ENCODE measurements around the gene S1PR5. TPM values are rescaled to one million over a fixed set of nuclear protein-coding genes. Genes with fewer than 3 reads are reported as not detected.
A peak's percentile ranks its signal among the peaks of the same experiment; 100 is the strongest.

S1PR5 gene
- total and polyA plus RNA-seq, 2 of the 8 experiments (the other 6 are each of a cell fraction or from before 2014, with no cell fraction given), result 2.4 to 8.6 TPM

DNA sequence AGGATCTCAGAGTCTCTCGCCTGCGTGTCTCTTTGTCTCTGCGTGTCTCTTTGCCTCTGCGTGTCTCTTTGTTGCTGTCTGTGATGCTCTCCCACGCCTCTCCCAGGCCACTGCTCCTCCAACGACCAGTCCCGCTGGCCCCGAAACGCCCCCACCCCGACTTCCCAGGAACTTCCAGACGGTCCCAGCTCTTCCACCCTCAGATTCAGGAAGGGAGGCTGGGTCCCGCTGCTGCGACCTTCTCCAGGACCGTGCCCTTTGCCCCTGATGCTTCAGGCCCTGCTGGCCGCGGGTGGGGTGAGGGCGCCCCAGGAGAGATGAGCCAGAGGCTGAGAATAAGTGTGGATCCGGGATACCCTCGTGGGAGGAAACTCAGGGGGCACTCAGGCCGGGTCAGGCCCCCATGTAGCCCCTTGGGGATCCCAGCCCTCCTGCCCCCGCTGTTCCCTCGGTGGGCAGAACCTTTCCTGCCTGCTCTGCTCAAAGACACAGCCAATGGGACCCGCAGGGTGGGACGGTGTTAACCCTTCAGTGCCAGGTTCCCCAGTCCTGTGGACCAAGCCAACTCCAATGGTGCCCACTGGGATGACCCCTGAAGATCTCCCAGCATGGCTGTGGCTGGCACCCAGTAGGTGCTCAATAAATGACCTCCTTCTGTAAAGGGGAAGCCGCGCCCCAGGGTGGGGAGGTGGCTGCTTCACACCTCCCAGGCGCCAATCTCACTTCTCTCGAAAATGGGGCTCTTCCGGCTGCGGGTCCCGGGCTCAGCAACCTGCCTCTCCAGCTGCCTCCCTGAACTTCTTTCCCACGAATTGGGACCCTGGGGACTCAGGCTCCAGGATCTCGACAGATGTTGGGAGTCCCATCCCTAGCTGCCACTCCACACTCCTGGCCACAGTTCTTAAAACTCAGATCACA, 1.5 kb upstream of the S1PR5 start:
- H3K9me3 ChIP-seq (ENCODE audit: insufficient read depth in 2 of 2, low read depth in 1 of 2, low read length in 1 of 2), result no peaks in the 10 kb centered on the region
- peak overlapping the region; percentile 90 for H3K18ac ChIP-seq (ENCODE audit: extremely low read depth, low read length)
- H3K9ac ChIP-seq (replicated peaks in 1 of 4; ENCODE audit: extremely low read depth in 1 of 4, low read depth in 3 of 4, low read length in 3 of 4), result no peak overlapping the region
- H2BK15ac ChIP-seq (ENCODE audit: low read length), result 0 out of 2 replicates have a peak overlapping the region, but pooled peaks have one; percentile 46
- H2BK12ac ChIP-seq (ENCODE audit: low read depth, low read length), result peak overlapping the region; percentile 90; the same call in 1 of the 2 replicates
- H3K27ac ChIP-seq (ENCODE audit: low read depth, low read length), result no peak overlapping the region
- H4K20me1 ChIP-seq (replicated peaks in 1 of 2; ENCODE audit: control insufficient read depth in 1 of 2, insufficient read depth in 2 of 2, low read length in 2 of 2), result peaks cover 2 to 6% of the 10 kb centered on the region in 2 experiments
- no peak overlapping the region for H4K5ac ChIP-seq (ENCODE audit: insufficient read length, low read depth, low read length)
- CTCF ChIA-PET (ENCODE audit: partially characterized antibody), result interaction anchor here (1.5 to 5.6 kb wide), 3 partner anchors 11 to 102 kb away, joined by 5 to 46 read pairs (median 5); no protein-coding TSS in a partner anchor
- no peak overlapping the region; the same call in 1 of the 2 replicates for H2BK20ac ChIP-seq (ENCODE audit: low read length)
- H3K4me2 ChIP-seq (ENCODE audit: insufficient read depth in 1 of 2, low read depth in 2 of 2, low read length in 2 of 2), result peak overlapping the region; percentile 82 to 94
- DNase-seq (ENCODE audit: low read depth in 1 of 2, low spot score in 2 of 2) (peak in 1 of 2 experiments; percentile 59), FAIRE-seq (no peak)
- H2BK120ac ChIP-seq (replicated peaks; ENCODE audit: low read depth, low read length), result no peak overlapping the region
- H4K91ac ChIP-seq (replicated peaks; ENCODE audit: insufficient read length, low read length), result peak overlapping the region; percentile 18
- no peak overlapping the region for H3K4ac ChIP-seq (replicated peaks; ENCODE audit: insufficient read length, low read depth, low read length)
- 33% methylated on average over 33 of the region's 33 CpGs; no CpG with 5 or more reads in 1 of the 2 experiments for WGBS, 2 experiments (ENCODE audit: extremely low coverage in 1 of 2, insufficient coverage in 1 of 2, insufficient read length in 1 of 2, insufficient replicate concordance in 2 of 2, low coverage in 1 of 2, low lambda C conversion rate in 2 of 2, missing lambda C conversion rate in 1 of 2)
- no peak overlapping the region for H3K56ac ChIP-seq (replicated peaks; ENCODE audit: insufficient read length, low read depth, low read length)
- no peak overlapping the region for H2BK5ac ChIP-seq (ENCODE audit: low read depth, low read length)
- POLR2A ChIA-PET (ENCODE audit: partially characterized antibody), result interaction anchor here (1.5 to 1.9 kb wide), 2 partner anchors 27 to 34 kb away, joined by 5 to 6 read pairs; no protein-coding TSS in a partner anchor
- H3K23me2 ChIP-seq (ENCODE audit: low read depth, low read length), result peaks cover 29% of the 10 kb centered on the region
- peaks cover 0 to 28% (median 10%) of the 10 kb centered on the region in 4 experiments; a peak in 5 of 7 replicates for H3K4me1 ChIP-seq (replicated peaks in 1 of 4; ENCODE audit: control insufficient read depth in 3 of 4, insufficient read depth in 4 of 4, low read length in 3 of 4)
- no peak overlapping the region for H3K23ac ChIP-seq (ENCODE audit: insufficient read length)
- no peak overlapping the region for H2AK5ac ChIP-seq (ENCODE audit: low read depth, low read length)
- H3K79me2 ChIP-seq (ENCODE audit: control insufficient read depth in 1 of 2, insufficient read depth in 2 of 2, low read length in 2 of 2), result no peaks in the 10 kb centered on the region
- H3K27me3 ChIP-seq (replicated peaks in 1 of 4; ENCODE audit: control insufficient read depth in 3 of 4, extremely low read depth in 1 of 4, insufficient read depth in 3 of 4, low read length in 3 of 4), result peaks cover 35 to 58% (median 54%) of the 10 kb centered on the region in 4 experiments; a peak in 6 of 7 replicates
- peak overlapping the region; percentile 67 to 79 (median 78); a peak in 7 of 8 replicates for H3K4me3 ChIP-seq (ENCODE audit: extremely low read depth in 1 of 4, insufficient read depth in 2 of 4, low read depth in 3 of 4, low read length in 4 of 4)
- no peak for TF ChIP-seq GTF2F1 (IDR thresholded peaks at IDR 0.05; ENCODE audit: borderline replicate concordance, low read depth, low read length)
- peak; percentile 35 for TF ChIP-seq EZH2 (IDR thresholded peaks at IDR 0.05; ENCODE audit: low read depth, low read length, severe bottlenecking)
- no peaks in the 10 kb centered on the region for H3K36me3 ChIP-seq (ENCODE audit: control insufficient read depth in 2 of 4, insufficient read depth in 4 of 4, low read length in 3 of 4)
- no peaks in the 10 kb centered on the region; the same call in 1 of the 2 replicates for H3K79me1 ChIP-seq (ENCODE audit: low read depth, low read length)
- no peak overlapping the region for H2AFZ ChIP-seq (ENCODE audit: low read length)
- 0 out of 2 replicates have a peak overlapping the region, but pooled peaks have one; percentile 39 for H4K8ac ChIP-seq (ENCODE audit: extremely low read depth, insufficient read depth, low read length)
- H3K14ac ChIP-seq (ENCODE audit: insufficient read length), result no peak overlapping the region

Data from H1 (cell line).